WTC11 (cell line): ENCODE measurements around the gene ISLR.

Experiments used
- ARID4B ChIP-seq: sonication (generic); formaldehyde crosslinking; IDR thresholded peaks from 2 replicates; pipeline ENCODE4 v1.8.0; 2023; ENCODE audit warnings: missing genetic modification reagents, mild to moderate bottlenecking, borderline replicate concordance
- ATF6 ChIP-seq: sonication (generic); formaldehyde crosslinking; IDR thresholded peaks from 2 replicates; pipeline ENCODE4 v1.8.1; 2023; ENCODE audit warnings: mild to moderate bottlenecking, missing genetic modification reagents
- CREB1 ChIP-seq: sonication (generic); formaldehyde crosslinking; IDR thresholded peaks from 2 replicates; pipeline ENCODE4 v1.8.0; 2023; ENCODE audit warnings: mild to moderate bottlenecking, missing genetic modification reagents
- CREM ChIP-seq: sonication (generic); formaldehyde crosslinking; IDR thresholded peaks from 2 replicates; pipeline ENCODE4 v1.8.1; 2022; ENCODE audit warnings: mild to moderate bottlenecking, missing genetic modification reagents, moderate library complexity
- CTCF ChIP-seq: fragments of 200-600 bp; IDR thresholded peaks from 2 replicates; pipeline ENCODE4 v1.8.0; 2022; ENCODE audit warnings: antibody characterized with exemption
- E2F4 ChIP-seq: sonication (generic); formaldehyde crosslinking; IDR thresholded peaks from 2 replicates; pipeline ENCODE4 v1.8.1; 2022; ENCODE audit warnings: low read depth, mild to moderate bottlenecking, moderate library complexity, missing genetic modification reagents, borderline replicate concordance
- ELF4 ChIP-seq: sonication (generic); formaldehyde crosslinking; IDR thresholded peaks from 2 replicates; pipeline ENCODE4 v1.8.1; 2022; ENCODE audit warnings: low read depth, mild to moderate bottlenecking, moderate library complexity, missing genetic modification reagents
- HMGXB4 ChIP-seq: sonication (generic); formaldehyde crosslinking; IDR thresholded peaks from 2 replicates; pipeline ENCODE4 v1.8.1; 2023; ENCODE audit warnings: mild to moderate bottlenecking, moderate library complexity, missing genetic modification reagents
- NR1H2 ChIP-seq: sonication (generic); formaldehyde crosslinking; IDR thresholded peaks from 2 replicates; pipeline ENCODE4 v1.9.0; 2021; ENCODE audit warnings: mild to moderate bottlenecking, moderate library complexity, missing genetic modification reagents
- TCF7 ChIP-seq: sonication (generic); formaldehyde crosslinking; IDR thresholded peaks from 2 replicates; pipeline ENCODE4 v1.8.0; 2022; ENCODE audit warnings: mild to moderate bottlenecking, low read depth, missing genetic modification reagents, moderate library complexity
- TEAD4 ChIP-seq: sonication (generic); formaldehyde crosslinking; IDR thresholded peaks from 2 replicates; pipeline ENCODE4 v1.8.0; 2022; ENCODE audit warnings: mild to moderate bottlenecking, missing genetic modification reagents
- ZNF281 ChIP-seq: sonication (generic); formaldehyde crosslinking; IDR thresholded peaks from 2 replicates; pipeline ENCODE4 v1.8.0; 2023; ENCODE audit warnings: mild to moderate bottlenecking, missing genetic modification reagents
- ZNF423 ChIP-seq: fragments of 250-450 bp; sonication (Bioruptor Pico); IDR thresholded peaks from 2 replicates; pipeline ENCODE4 v2.1.2; 2022; ENCODE audit warnings: mild to moderate bottlenecking, moderate library complexity
- ZNF532 ChIP-seq: fragments of 250-450 bp; sonication (Bioruptor Pico); IDR thresholded peaks from 2 replicates; pipeline ENCODE4 v1.9.0; 2021; ENCODE audit warnings: mild to moderate bottlenecking, borderline replicate concordance

- TF ChIP-seq ARID4B (CRISPR knock-in tag): peak; percentile 51; the same call in 1 of the 2 replicates
- TF ChIP-seq CREB1 (CRISPR knock-in tag): peak; percentile 33; the same call in 1 of the 2 replicates
- TF ChIP-seq CTCF: no peak
- TF ChIP-seq ELF4 (CRISPR knock-in tag): no peak
- TF ChIP-seq NR1H2 (CRISPR knock-in tag): no peak
- TF ChIP-seq E2F4 (CRISPR knock-in tag): no peak; the same call in 1 of the 2 replicates
- no peak; the same call in 1 of the 2 replicates for TF ChIP-seq TEAD4
- no peak for TF ChIP-seq CREM (CRISPR knock-in tag)
- no peak for TF ChIP-seq HMGXB4
- no peak for TF ChIP-seq ATF6
- no peak for TF ChIP-seq ZNF281 (CRISPR knock-in tag)
- TF ChIP-seq TCF7 (CRISPR knock-in tag): no peak
- TF ChIP-seq ZNF532 (CRISPR knock-in tag): no peak
- no peak for TF ChIP-seq ZNF423 (CRISPR knock-in tag)
These were observed 43.2 kb upstream of the ISLR start, which contains the start of gene ISLR2 for GRCh38 chr15:74130155-74130848.
